Rectal smooth muscle tissue (tissue), 1 donor: ENCODE measurements around the gene KLHL17.
A peak's percentile ranks its signal among the peaks of the same experiment; 100 is the strongest.

Experiments used
- H3K27ac ChIP-seq: one replicate; pipeline ENCODE4 v1.7.0; 2013; ENCODE audit warnings: low read depth, low read length, inconsistent platforms
- H3K27me3 ChIP-seq: one replicate; pipeline ENCODE4 v1.7.0; 2013; ENCODE audit warnings: low read length; ENCODE audit not compliant: control insufficient read depth, insufficient read depth
- H3K36me3 ChIP-seq: one replicate; pipeline ENCODE4 v1.7.0; 2013; ENCODE audit warnings: low read length; ENCODE audit not compliant: control insufficient read depth, insufficient read depth
- H3K4me1 ChIP-seq: one replicate; pipeline ENCODE4 v1.7.0; 2013; ENCODE audit warnings: low read length; ENCODE audit not compliant: control insufficient read depth, insufficient read depth
- H3K4me3 ChIP-seq: one replicate; pipeline ENCODE4 v1.7.0; 2013; ENCODE audit warnings: low read length
- H3K9ac ChIP-seq: one replicate; pipeline ENCODE4 v1.7.0; 2013; ENCODE audit warnings: low read length

Gene KLHL17

GRCh38 chr1:934991-935750 lies 25.2 kb upstream of the KLHL17 start:
- peaks cover 38% of the 10 kb centered on the region for H3K27me3 ChIP-seq
- H3K4me1 ChIP-seq = peaks cover 2% of the 10 kb centered on the region
- no peak overlapping the region for H3K4me3 ChIP-seq
- no peak overlapping the region for H3K9ac ChIP-seq
- H3K27ac ChIP-seq = no peak overlapping the region
- H3K36me3 ChIP-seq = no peaks in the 10 kb centered on the region

- Histone ChIP-seq H3K27ac (no peak overlapping the region), H3K9ac (no peak overlapping the region), H3K36me3 (no peaks in the 10 kb centered on the region), H3K27me3 (peaks cover 43% of the 10 kb centered on the region), H3K4me3 (no peak overlapping the region), H3K4me1 (peaks cover 6% of the 10 kb centered on the region)
Measured at GRCh38 chr1:935751-936231, 24.6 kb upstream of the KLHL17 start.

- Histone ChIP-seq H3K9ac (no peak overlapping the region), H3K4me3 (no peak overlapping the region), H3K27ac (no peak overlapping the region), H3K36me3 (no peaks in the 10 kb centered on the region), H3K27me3 (peaks cover 50% of the 10 kb centered on the region), H3K4me1 (peaks cover 7% of the 10 kb centered on the region)
Measured at GRCh38 chr1:936348-937264, 23.8 kb upstream of the KLHL17 start.

- Histone ChIP-seq H3K27me3 (peaks cover 44% of the 10 kb centered on the region), H3K36me3 (no peaks in the 10 kb centered on the region), H3K9ac (no peak overlapping the region), H3K27ac (no peak overlapping the region), H3K4me1 (peaks cover 7% of the 10 kb centered on the region), H3K4me3 (no peak overlapping the region)
Measured at GRCh38 chr1:937521-937920, 22.9 kb upstream of the KLHL17 start.

GRCh38 chr1:938088-938683 lies 22.2 kb upstream of the KLHL17 start:
- Histone ChIP-seq H3K4me3 (no peak overlapping the region), H3K9ac (no peak overlapping the region), H3K36me3 (no peaks in the 10 kb centered on the region), H3K4me1 (peaks cover 7% of the 10 kb centered on the region), H3K27ac (no peak overlapping the region), H3K27me3 (peaks cover 43% of the 10 kb centered on the region)

GRCh38 chr1:938711-939489 lies 21.5 kb upstream of the KLHL17 start:
- Histone ChIP-seq H3K4me1 (peaks cover 7% of the 10 kb centered on the region), H3K27me3 (peaks cover 41% of the 10 kb centered on the region), H3K9ac (no peak overlapping the region), H3K4me3 (no peak overlapping the region), H3K36me3 (no peaks in the 10 kb centered on the region), H3K27ac (no peak overlapping the region)

GRCh38 chr1:939511-940106 lies 20.8 kb upstream of the KLHL17 start:
- Histone ChIP-seq H3K27ac (no peak overlapping the region), H3K27me3 (peaks cover 41% of the 10 kb centered on the region)

GRCh38 chr1:940107-941014 lies 20.0 kb upstream of the KLHL17 start:
- Histone ChIP-seq H3K36me3 (no peaks in the 10 kb centered on the region), H3K27me3 (peaks cover 35% of the 10 kb centered on the region), H3K27ac (peak overlapping the region; percentile 48), H3K4me3 (peak overlapping the region; percentile 43), H3K4me1 (peaks cover 7% of the 10 kb centered on the region), H3K9ac (no peak overlapping the region)

More at GRCh38 chr1:939511-940106, 20.8 kb upstream of the KLHL17 start:
- H3K36me3 ChIP-seq = no peaks in the 10 kb centered on the region
- H3K4me1 ChIP-seq = peaks cover 7% of the 10 kb centered on the region
- no peak overlapping the region for H3K9ac ChIP-seq
- H3K4me3 ChIP-seq = peak overlapping the region; percentile 21

GRCh38 chr1:941015-941587 lies 19.3 kb upstream of the KLHL17 start:
- Histone ChIP-seq H3K4me3 (peak overlapping the region; percentile 43), H3K4me1 (peaks cover 7% of the 10 kb centered on the region), H3K27me3 (peaks cover 31% of the 10 kb centered on the region), H3K27ac (peak overlapping the region; percentile 48), H3K36me3 (no peaks in the 10 kb centered on the region), H3K9ac (no peak overlapping the region)

GRCh38 chr1:941588-942383 lies 18.6 kb upstream of the KLHL17 start:
- peaks cover 7% of the 10 kb centered on the region for H3K4me1 ChIP-seq
- peak overlapping the region; percentile 43 for H3K4me3 ChIP-seq
- H3K9ac ChIP-seq = no peak overlapping the region
- H3K27me3 ChIP-seq = peaks cover 31% of the 10 kb centered on the region
- H3K36me3 ChIP-seq = no peaks in the 10 kb centered on the region
- peak overlapping the region; percentile 48 for H3K27ac ChIP-seq
